GM18873 (cell line): ENCODE data around the gene LHX4.

Experiments used
- ATAC-seq: cut with Tn5 transposase; IDR thresholded peaks from one replicate; pipeline ENCODE4 v1.9.1; 2021; ENCODE audit warnings: mild to moderate bottlenecking, moderate library complexity, moderate number of reproducible peaks; ENCODE audit not compliant: unreplicated experiment, low FRiP score

LHX4 gene

GRCh38 chr1:180255536-180256340, 25.7 kb downstream of the LHX4 start:
- ATAC-seq = no peak

GRCh38 chr1:180256341-180257027, 26.4 kb downstream of the LHX4 start:
- no peak for ATAC-seq

- ATAC-seq = no peak
Observed at GRCh38 chr1:180257028-180257386, 26.9 kb downstream of the LHX4 start.

GRCh38 chr1:180257486-180257885, 27.4 kb downstream of the LHX4 start:
- ATAC-seq = no peak

GRCh38 chr1:180258290-180258689, 28.2 kb downstream of the LHX4 start:
- ATAC-seq = no peak

- no peak for ATAC-seq
Observed at GRCh38 chr1:180258935-180259334, 28.9 kb downstream of the LHX4 start.

- no peak for ATAC-seq
Observed at GRCh38 chr1:180259431-180260338, 29.6 kb downstream of the LHX4 start.

- ATAC-seq = no peak
Observed at GRCh38 chr1:180260541-180260940, 30.5 kb downstream of the LHX4 start.

- no peak for ATAC-seq
Observed at GRCh38 chr1:180261030-180261429, 31.0 kb downstream of the LHX4 start.

GRCh38 chr1:180261524-180262155, 31.6 kb downstream of the LHX4 start:
- no peak for ATAC-seq

GRCh38 chr1:180262628-180263488, 32.8 kb downstream of the LHX4 start:
- no peak for ATAC-seq

GRCh38 chr1:180264595-180264994, 34.5 kb downstream of the LHX4 start:
- ATAC-seq = no peak

- ATAC-seq = no peak
Observed at GRCh38 chr1:180265201-180265600, 35.1 kb downstream of the LHX4 start.

GRCh38 chr1:180265871-180266270, 35.8 kb downstream of the LHX4 start:
- ATAC-seq = no peak

- ATAC-seq = no peak
Observed at GRCh38 chr1:180266275-180267210, 36.5 kb downstream of the LHX4 start.

- no peak for ATAC-seq
Observed at GRCh38 chr1:180267211-180267561, 37.1 kb downstream of the LHX4 start.

GRCh38 chr1:180267761-180268555, 37.9 kb downstream of the LHX4 start:
- ATAC-seq = no peak

GRCh38 chr1:180268556-180269075, 38.6 kb downstream of the LHX4 start:
- no peak for ATAC-seq
